Fibroblast of peridontal ligament (primary cell): ENCODE measurements around the gene ZNF341.

ENCODE experiments used
- DNase-seq: peaks from one replicate; pipeline ENCODE4 v3.0.0-alpha.2; 2010; ENCODE audit errors: extremely low read depth

The ZNF341 gene

DNA sequence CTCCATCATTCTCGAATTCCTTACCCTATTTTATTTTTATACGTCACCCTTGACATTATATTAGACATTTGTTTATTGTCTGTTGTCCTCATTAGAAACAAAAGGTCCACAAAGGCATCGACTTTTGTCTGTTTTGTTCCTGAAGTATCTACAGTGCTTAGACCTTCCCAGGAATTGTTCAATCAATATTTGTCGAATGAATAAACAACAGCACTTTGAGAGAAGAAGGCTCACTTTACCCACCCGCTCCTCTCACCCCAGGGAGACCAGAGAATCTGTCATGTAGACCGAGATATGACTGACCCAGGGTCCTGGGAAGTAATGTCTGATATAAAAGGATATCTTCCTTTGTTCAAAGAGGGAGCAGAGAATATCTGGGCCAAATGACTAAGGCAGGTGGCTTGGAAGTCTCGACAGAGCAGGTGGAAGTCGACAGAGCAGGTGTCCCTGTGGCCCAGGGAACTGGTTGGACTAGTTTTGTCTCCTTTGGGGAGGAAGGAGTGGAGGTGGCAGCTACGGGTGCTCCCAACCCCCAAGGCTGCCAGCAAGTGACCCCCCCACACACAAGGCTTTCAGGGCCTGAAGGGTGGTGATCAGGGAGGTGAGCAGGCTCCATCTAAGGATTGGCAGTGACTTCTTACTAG is 64.6 kb downstream of the ZNF341 start:
- no peak for DNase-seq

GRCh38 chr20:33796907-33797544 is 65.2 kb downstream of the ZNF341 start:
- no peak for DNase-seq

GRCh38 chr20:33798444-33798843 is 66.6 kb downstream of the ZNF341 start:
- DNase-seq, result no peak

- DNase-seq, result peak; percentile 75
Observed at GRCh38 chr20:33803921-33804337, 72.1 kb downstream of the ZNF341 start.

DNA sequence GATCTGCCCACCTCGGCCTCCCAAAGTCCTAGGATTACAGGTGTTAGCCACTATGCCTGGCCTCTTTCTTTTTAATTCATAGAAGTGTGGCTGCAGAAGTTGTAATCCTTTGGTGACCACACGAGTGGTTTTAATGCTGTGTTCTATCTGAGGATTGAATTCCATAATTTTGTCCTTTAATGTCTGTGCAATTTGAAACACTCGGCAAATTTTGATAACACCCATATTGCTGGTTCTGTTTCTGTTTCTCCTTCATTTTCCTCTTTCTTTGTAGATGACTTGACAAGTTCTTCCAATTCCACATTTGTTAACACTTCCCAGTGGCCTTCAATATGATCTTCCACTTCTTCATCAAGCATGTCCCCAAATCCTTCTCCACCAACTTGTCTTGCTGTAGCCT is 76.6 kb downstream of the ZNF341 start:
- no peak for DNase-seq

- DNase-seq, result no peak
Observed at GRCh38 chr20:33810259-33810658, 78.5 kb downstream of the ZNF341 start.

GRCh38 chr20:33810885-33811775 is 79.3 kb downstream of the ZNF341 start, which contains the start of gene CHMP4B:
CHMP4B (plus strand) TSS chr20:33811348; CDS start chr20:33811469, 121 bp downstream.
- DNase-seq, result peak; percentile 97

DNA sequence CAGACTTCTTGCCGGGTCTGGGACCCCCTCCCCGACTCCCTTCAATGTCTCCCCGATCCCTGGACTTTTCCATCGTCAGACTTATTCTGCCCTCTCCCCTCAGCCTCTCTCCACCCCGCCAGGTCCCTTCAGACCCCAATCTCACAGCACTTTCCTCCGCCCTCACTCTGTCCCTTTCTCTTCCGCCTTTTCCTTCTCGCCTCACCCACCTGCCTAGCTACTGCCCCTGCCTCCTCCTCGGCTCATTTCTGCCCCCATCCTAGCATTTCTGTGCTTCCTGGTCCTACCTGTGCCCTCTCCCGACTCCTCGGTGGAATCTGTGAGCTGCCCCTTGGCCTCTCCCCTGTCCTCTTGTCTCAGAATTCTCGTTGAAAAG is 80.0 kb downstream of the ZNF341 start:
- no peak for DNase-seq

DNA sequence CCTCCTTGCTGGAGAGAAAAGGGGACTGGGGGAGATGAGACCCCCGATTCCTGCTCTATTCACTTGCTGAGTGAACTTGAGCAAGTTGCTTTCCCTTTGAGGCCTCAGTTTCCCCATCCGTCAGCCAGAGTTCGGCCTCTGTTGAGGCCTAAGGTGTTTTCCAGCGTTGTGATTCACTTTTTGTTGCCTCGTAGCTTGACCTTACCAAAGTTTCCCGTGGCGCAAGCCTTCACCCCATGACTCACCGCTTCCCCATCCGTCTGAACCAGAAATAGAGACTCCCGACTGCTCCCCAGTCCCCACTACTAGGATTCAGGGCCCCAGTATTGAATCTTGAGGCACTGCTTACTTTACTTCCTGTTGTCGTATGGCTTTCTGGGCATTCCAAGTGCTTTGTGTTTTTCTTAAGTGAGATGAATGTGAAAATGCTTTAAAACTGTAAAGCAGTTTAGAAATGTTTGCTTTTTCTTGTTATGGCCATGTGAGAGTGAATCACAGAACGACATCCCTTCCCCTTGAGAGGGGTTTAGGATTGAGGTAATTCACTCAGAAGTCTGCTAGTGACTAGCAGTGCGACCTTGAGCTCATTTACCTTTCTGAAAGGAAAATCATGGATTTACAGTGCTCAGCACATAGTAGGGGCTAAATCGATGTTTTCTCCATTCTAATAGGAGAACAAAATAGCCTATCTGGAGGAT is 80.5 kb downstream of the ZNF341 start:
- DNase-seq, result peak; percentile 80

DNA sequence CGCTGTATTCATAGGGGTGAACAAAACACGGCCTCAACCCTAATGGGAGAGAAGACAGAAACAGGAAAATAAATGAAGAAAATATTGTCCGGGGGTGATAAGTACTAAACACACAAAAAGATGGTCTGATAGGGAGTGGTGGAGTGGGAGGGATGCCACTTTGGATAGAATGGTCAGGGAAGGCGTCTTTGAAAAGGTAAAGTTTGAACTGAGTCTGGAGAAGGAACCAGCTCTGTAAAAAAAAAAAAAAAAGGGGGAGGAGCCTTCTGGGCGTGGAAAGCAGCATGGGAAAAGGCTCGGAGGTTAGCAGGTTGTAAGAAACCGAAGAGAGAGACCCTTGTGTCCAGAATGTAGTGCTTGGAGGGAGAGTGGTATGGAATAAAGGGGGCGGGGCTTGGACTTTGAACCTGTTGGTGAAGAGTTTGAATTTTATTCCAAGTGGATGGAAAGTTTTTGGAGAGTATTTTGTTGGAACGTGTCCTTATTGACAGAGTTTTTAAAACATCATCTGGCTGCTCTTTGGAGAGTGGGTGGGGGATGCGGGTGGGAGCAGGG is 81.2 kb downstream of the ZNF341 start:
- DNase-seq, result no peak

- no peak for DNase-seq
Observed at GRCh38 chr20:33814238-33814712, 82.5 kb downstream of the ZNF341 start.

DNA sequence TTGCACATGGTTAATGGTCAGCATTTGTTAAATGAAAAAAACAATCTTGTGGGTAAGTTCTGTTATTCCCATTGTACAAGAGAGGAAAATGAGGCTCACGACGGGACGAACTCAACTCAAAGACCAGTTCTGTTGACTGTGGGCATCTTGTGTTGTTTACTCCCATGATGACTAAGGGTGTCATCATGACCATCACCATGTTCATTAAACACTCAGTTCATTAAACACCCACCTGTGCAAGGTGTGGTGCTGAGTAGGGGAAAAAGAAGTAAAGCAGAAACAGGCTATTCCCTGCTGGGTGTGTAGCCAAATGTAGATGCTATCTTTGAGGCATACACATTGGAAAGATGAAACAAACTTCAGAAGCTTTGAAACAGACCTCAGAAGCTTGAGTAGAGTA is 83.9 kb downstream of the ZNF341 start:
- DNase-seq, result no peak

DNA sequence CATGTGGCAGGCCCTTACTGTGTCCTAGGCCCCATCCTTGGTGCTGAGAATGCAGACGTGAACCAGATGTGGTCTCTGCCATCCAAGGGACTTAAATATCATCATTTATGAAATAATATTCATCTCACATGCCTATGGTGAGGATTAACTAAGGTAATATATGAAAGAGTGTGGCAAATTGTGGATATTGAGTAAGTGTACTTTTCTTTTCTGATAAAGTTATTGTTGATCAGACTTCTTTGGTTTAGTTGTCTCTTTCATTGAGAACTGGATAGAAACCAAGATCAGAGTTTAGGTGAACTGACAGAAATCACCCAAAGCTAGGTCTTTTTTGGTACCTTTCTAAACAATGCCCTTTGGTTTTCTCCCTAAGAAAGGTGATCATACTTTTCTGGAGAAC is 84.4 kb downstream of the ZNF341 start:
- no peak for DNase-seq

- peak; percentile 53 for DNase-seq
Observed at GRCh38 chr20:33817411-33817810, 85.6 kb downstream of the ZNF341 start.

- no peak for DNase-seq
Observed at GRCh38 chr20:33819456-33819855, 87.7 kb downstream of the ZNF341 start.

GRCh38 chr20:33820362-33820761 is 88.6 kb downstream of the ZNF341 start:
- DNase-seq, result no peak

- no peak for DNase-seq
Observed at GRCh38 chr20:33821270-33821836, 89.6 kb downstream of the ZNF341 start.

DNA sequence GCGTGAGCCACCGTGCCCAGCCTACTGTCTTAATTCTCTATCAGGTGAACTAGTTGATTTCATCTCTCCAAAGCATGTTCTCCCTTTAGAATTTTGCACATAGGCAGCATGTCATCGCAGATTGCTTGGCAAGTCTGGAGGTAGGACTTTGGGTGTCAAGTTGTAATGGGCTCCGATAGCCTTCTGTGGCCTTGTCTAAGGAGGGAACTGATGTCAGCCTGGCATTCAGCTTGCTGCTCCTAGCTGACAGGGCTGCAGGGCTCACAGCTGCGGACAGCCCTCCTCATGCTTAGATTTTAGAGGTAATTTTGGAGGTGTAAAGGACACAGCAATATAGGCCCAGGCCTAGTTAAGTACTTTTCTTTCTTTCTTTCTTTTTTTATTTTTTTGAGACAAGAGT is 90.6 kb downstream of the ZNF341 start:
- no peak for DNase-seq

- DNase-seq, result no peak
Observed at GRCh38 chr20:33822991-33823390, 91.2 kb downstream of the ZNF341 start.

GRCh38 chr20:33824852-33825251 is 93.1 kb downstream of the ZNF341 start:
- DNase-seq, result no peak
